Naive B cell (primary cell): ENCODE measurements around the gene MORC1. TPM values are rescaled to one million over a fixed set of nuclear protein-coding genes. Genes with fewer than 3 reads are reported as not detected.
A peak's percentile ranks its signal among the peaks of the same experiment; 100 is the strongest.

Source experiments
- ATAC-seq, 2 donors: fragments of 150-1000 bp; cut with Tn5 transposase; 2 replicates each; pipeline ENCODE4 v1.10.0; 2021; ENCODE audit warnings: low read depth in 2 of 2, mild to moderate bottlenecking in 2 of 2, moderate library complexity in 2 of 2
- DNase-seq: peaks from one replicate; pipeline ENCODE4 v3.0.0; 2022
- H3K27ac Mint-ChIP-seq, 6 donors: one replicate each; pipeline ENCODE4 v1.8.0; 2020 to 2022; ENCODE audit warnings: mild to moderate bottlenecking in 6 of 6, mixed read lengths in 6 of 6, moderate library complexity in 5 of 6, inconsistent platforms in 2 of 6
- H3K27me3 Mint-ChIP-seq, 3 donors: one replicate each; pipeline ENCODE4 v1.8.0; 2021 to 2022; ENCODE audit warnings: mixed read lengths in 3 of 3, mild to moderate bottlenecking in 1 of 3
- H3K36me3 Mint-ChIP-seq, 2 donors: one replicate each; pipeline ENCODE4 v1.8.0; 2020 to 2022; ENCODE audit warnings: mixed read lengths in 2 of 2, inconsistent platforms in 1 of 2, mild to moderate bottlenecking in 1 of 2
- H3K4me1 Mint-ChIP-seq, 3 donors: one replicate each; pipeline ENCODE4 v1.8.0; 2020 to 2022; ENCODE audit warnings: mixed read lengths in 3 of 3, inconsistent platforms in 1 of 3, mild to moderate bottlenecking in 1 of 3, moderate library complexity in 1 of 3
- H3K4me3 Mint-ChIP-seq, 8 donors: one replicate each; pipeline ENCODE4 v1.8.0; 2020 to 2022; ENCODE audit warnings: mild to moderate bottlenecking in 8 of 8, mixed read lengths in 8 of 8, moderate library complexity in 8 of 8, inconsistent platforms in 2 of 8
- H3K9me3 Mint-ChIP-seq, 7 donors: one replicate each; pipeline ENCODE4 v1.8.0; 2020 to 2022; ENCODE audit warnings: mixed read lengths in 7 of 7, mild to moderate bottlenecking in 5 of 7, inconsistent platforms in 2 of 7, moderate library complexity in 1 of 7
- polyA plus RNA-seq, 6 donors: library from polyadenylated mRNA; unstranded; fragments of 300-500 nt; fragmentation: Illumina TruSeq; gene quantifications; one replicate each; pipeline ENCODE4 v1.2.3, GENCODE V29; 2021; ENCODE audit warnings: low read depth in 6 of 6

The MORC1 gene
- polyA plus RNA-seq, 6 donors from 2014 or later, result 0.12 TPM; not detected in 5

- Mint-ChIP-seq H3K27ac (no peak overlapping the region), H3K4me3 (no peak overlapping the region)
Measured at GRCh38 chr3:108936924-108937689, 180.8 kb downstream of the MORC1 start.

GRCh38 chr3:108931035-108931434 lies 186.9 kb downstream of the MORC1 start:
- Mint-ChIP-seq H3K27ac (no peak overlapping the region), H3K4me1 (no peaks in the 10 kb centered on the region), H3K36me3 (peaks cover 4 to 21% of the 10 kb centered on the region in 2 donors), H3K9me3 (peaks cover 2 to 48% (median 14%) of the 10 kb centered on the region in 7 donors), H3K27me3 (peaks cover 24 to 44% (median 25%) of the 10 kb centered on the region in 3 donors), H3K4me3 (no peak overlapping the region)
- ATAC-seq, result no peak
- no peak for DNase-seq

More at GRCh38 chr3:108936924-108937689, 180.8 kb downstream of the MORC1 start:
- H3K36me3 Mint-ChIP-seq, result peaks cover 0 to 7% of the 10 kb centered on the region in 2 donors
- no peak for DNase-seq
- no peaks in the 10 kb centered on the region for H3K4me1 Mint-ChIP-seq
- no peak for ATAC-seq
- H3K27me3 Mint-ChIP-seq, result peaks cover 4 to 11% (median 9%) of the 10 kb centered on the region in 3 donors
- peaks cover 0 to 17% (median 0%) of the 10 kb centered on the region in 7 donors for H3K9me3 Mint-ChIP-seq

GRCh38 chr3:108918866-108919265 lies 199.1 kb downstream of the MORC1 start:
- Mint-ChIP-seq H3K36me3 (no peaks in the 10 kb centered on the region), H3K27me3 (peaks cover 21 to 50% (median 50%) of the 10 kb centered on the region in 3 donors), H3K27ac (no peak overlapping the region), H3K9me3 (peaks cover 0 to 9% (median 0%) of the 10 kb centered on the region in 7 donors), H3K4me3 (no peak overlapping the region), H3K4me1 (peaks cover 0 to 5% (median 0%) of the 10 kb centered on the region in 3 donors)
- ATAC-seq, result no peak
- no peak for DNase-seq

- H3K36me3 Mint-ChIP-seq, result no peaks in the 10 kb centered on the region
- no peak overlapping the region for H3K4me3 Mint-ChIP-seq
- no peaks in the 10 kb centered on the region for H3K9me3 Mint-ChIP-seq
- H3K27me3 Mint-ChIP-seq, result peaks cover 19 to 50% (median 34%) of the 10 kb centered on the region in 3 donors
- ATAC-seq (peak; percentile 51 to 82), DNase-seq (peak; percentile 55)
- peak overlapping the region in 1 of 6 donors; percentile 37 for H3K27ac Mint-ChIP-seq
- peaks cover 0 to 5% (median 0%) of the 10 kb centered on the region in 3 donors for H3K4me1 Mint-ChIP-seq
Measured at GRCh38 chr3:108914774-108915641, 202.9 kb downstream of the MORC1 start.

- ATAC-seq (no peak), DNase-seq (no peak)
- Mint-ChIP-seq H3K27ac (no peak overlapping the region), H3K36me3 (no peaks in the 10 kb centered on the region), H3K9me3 (no peaks in the 10 kb centered on the region), H3K4me3 (no peak overlapping the region), H3K4me1 (peaks cover 0 to 2% (median 0%) of the 10 kb centered on the region in 3 donors), H3K27me3 (peaks cover 14 to 47% (median 33%) of the 10 kb centered on the region in 3 donors)
Measured at GRCh38 chr3:108909799-108910198, 208.1 kb downstream of the MORC1 start.

Other genes starting within 250 kb of the MORC1 start
- gene GUCA1C, start 164.3 kb downstream of the MORC1 start, polyA plus RNA-seq, result not detected
- not detected for gene C3orf85, start 18.6 kb upstream of the MORC1 start, polyA plus RNA-seq
- gene DPPA2, start 198.4 kb upstream of the MORC1 start, polyA plus RNA-seq, result not detected
- 1 to 10 TPM; 2.7 to 8.7 (median 3.8) TPM for gene DPPA4, start 219.4 kb upstream of the MORC1 start, polyA plus RNA-seq